GM21786 (cell line): ENCODE measurements around the gene C1QTNF5.
A peak's percentile ranks its signal among the peaks of the same experiment; 100 is the strongest.

Experiments used
- ATAC-seq: cut with Tn5 transposase; IDR thresholded peaks from one replicate; pipeline ENCODE4 v1.9.1; 2021; ENCODE audit not compliant: unreplicated experiment

C1QTNF5 gene

GRCh38 chr11:119359365-119360214 is 18.9 kb upstream of the C1QTNF5 start:
- no peak for ATAC-seq

GRCh38 chr11:119357074-119357473 is 16.4 kb upstream of the C1QTNF5 start:
- no peak for ATAC-seq

GRCh38 chr11:119356349-119357031 is 15.8 kb upstream of the C1QTNF5 start:
- peak; percentile 68 for ATAC-seq

GRCh38 chr11:119355091-119355843 is 14.6 kb upstream of the C1QTNF5 start:
- ATAC-seq: no peak

- ATAC-seq: no peak
Measured at GRCh38 chr11:119352857-119353260, 12.2 kb upstream of the C1QTNF5 start.

- no peak for ATAC-seq
Measured at GRCh38 chr11:119351232-119351631, 10.5 kb upstream of the C1QTNF5 start.

GRCh38 chr11:119350302-119350701 is 9.6 kb upstream of the C1QTNF5 start:
- no peak for ATAC-seq

- no peak for ATAC-seq
Measured at GRCh38 chr11:119347940-119348605, 7.4 kb upstream of the C1QTNF5 start.

GRCh38 chr11:119347242-119347641 is 6.6 kb upstream of the C1QTNF5 start:
- ATAC-seq: no peak

GRCh38 chr11:119346605-119347004 is 5.9 kb upstream of the C1QTNF5 start, which contains the start of gene MFRP:
Gene MFRP, minus strand, starts transcription at chr11:119346705. Its CDS starts 192 bp downstream, at chr11:119346513.
- no peak for ATAC-seq

GRCh38 chr11:119345685-119346084 is 5.0 kb upstream of the C1QTNF5 start:
- ATAC-seq: no peak

GRCh38 chr11:119344291-119345010 is 3.8 kb upstream of the C1QTNF5 start:
- no peak for ATAC-seq

GRCh38 chr11:119343726-119344125 is 3.0 kb upstream of the C1QTNF5 start:
- ATAC-seq: no peak

GRCh38 chr11:119342362-119343130 is 1.9 kb upstream of the C1QTNF5 start:
- ATAC-seq: no peak

GRCh38 chr11:119342023-119342300 is 1.3 kb upstream of the C1QTNF5 start:
- ATAC-seq: no peak

GRCh38 chr11:119341222-119342022 is 739 bp upstream of the C1QTNF5 start:
- ATAC-seq: no peak

GRCh38 chr11:119339589-119340334 is 921 bp downstream of the C1QTNF5 start:
- no peak for ATAC-seq

- ATAC-seq: no peak
Measured at GRCh38 chr11:119338965-119339588, 1.6 kb downstream of the C1QTNF5 start.
